IMR-90 (cell line): ENCODE results near the gene LARP4B. TPM values are rescaled to one million over a fixed set of nuclear protein-coding genes. Genes with fewer than 3 reads are reported as not detected.

Source experiments
- ATAC-seq: fragments of 200-7000 bp; cut with Tn5 transposase; 2 replicates; pipeline ENCODE4 v1.9.1; 2020; ENCODE audit warnings: low read depth, mild to moderate bottlenecking, moderate library complexity
- BruUV-seq: library from RNA; stranded (reverse); fragments of 400-500 nt; replicated peaks from 2 replicates; lab custom pipeline; 2021; lab: Mats Ljungman, UMichigan
- CTCF ChIA-PET: fragments of 300-600 bp; formaldehyde crosslinking; extraction: SDS; loops from one replicate; lab custom pipeline; 2021; ENCODE audit warnings: antibody characterized with exemption; lab: Yijun Ruan, JAX
- POLR2A ChIA-PET: fragments of 300-600 bp; sonication (Branson Sonifier 250); formaldehyde crosslinking; loops from one replicate; lab custom pipeline; 2022; ENCODE audit warnings: antibody characterized with exemption; ENCODE audit not compliant: unreplicated experiment; lab: Charles Lee
- DNase-seq: peaks from one replicate; pipeline ENCODE4 v3.0.0; 2013
- H2AFZ ChIP-seq: replicated peaks from 2 replicates; pipeline ENCODE3; 2013; ENCODE audit warnings: low read length, mild to moderate bottlenecking; ENCODE audit not compliant: poor library complexity
- H2AK5ac ChIP-seq: 2 replicates; pipeline ENCODE4 v1.6.1; 2013; ENCODE audit warnings: low read depth, low read length, inconsistent platforms
- H2AK9ac ChIP-seq: replicated peaks from 2 replicates; pipeline ENCODE3; 2013; ENCODE audit warnings: mild to moderate bottlenecking, low read depth, low read length, moderate library complexity; ENCODE audit not compliant: poor library complexity
- H2BK120ac ChIP-seq: 2 replicates; pipeline ENCODE4 v1.6.1; 2013; ENCODE audit warnings: low read depth, low read length, inconsistent platforms
- H2BK15ac ChIP-seq: 3 replicates; pipeline ENCODE4 v1.6.1; 2013; ENCODE audit warnings: low read depth, low read length, inconsistent platforms
- H2BK20ac ChIP-seq: 2 replicates; pipeline ENCODE4 v1.6.1; 2013; ENCODE audit warnings: low read depth, mild to moderate bottlenecking, inconsistent platforms, low read length, moderate library complexity
- H2BK5ac ChIP-seq: 2 replicates; pipeline ENCODE4 v1.6.1; 2013; ENCODE audit warnings: mild to moderate bottlenecking, low read depth, low read length, inconsistent platforms; ENCODE audit not compliant: poor library complexity, severe bottlenecking
- H3K14ac ChIP-seq: replicated peaks from 2 replicates; pipeline ENCODE4 v1.6.1; 2013; ENCODE audit warnings: low read depth, low read length, inconsistent platforms
- H3K18ac ChIP-seq: 2 replicates; pipeline ENCODE4 v1.6.1; 2013; ENCODE audit warnings: low read depth, low read length, control low read depth
- H3K23ac ChIP-seq: 2 replicates; pipeline ENCODE4 v1.6.1; 2013; ENCODE audit warnings: low read depth, low read length, inconsistent platforms
- H3K27ac ChIP-seq: 2 replicates; pipeline ENCODE4 v1.5.1; 2013; ENCODE audit warnings: mild to moderate bottlenecking, control low read depth, low read length; ENCODE audit not compliant: insufficient read depth
- H3K27me3 ChIP-seq: 2 replicates; pipeline ENCODE4 v1.6.1; 2013; ENCODE audit warnings: low read length; ENCODE audit not compliant: control insufficient read depth, insufficient read depth
- H3K36me3 ChIP-seq: 2 replicates; pipeline ENCODE4 v1.6.1; 2013; ENCODE audit warnings: low read length, mixed read lengths; ENCODE audit not compliant: control insufficient read depth, insufficient read depth
- H3K4ac ChIP-seq: 2 replicates; pipeline ENCODE4 v1.6.1; 2013; ENCODE audit warnings: low read depth, low read length, inconsistent platforms
- H3K4me1 ChIP-seq: 2 replicates; pipeline ENCODE4 v1.6.1; 2013; ENCODE audit warnings: low read length, mixed read lengths; ENCODE audit not compliant: control insufficient read depth, insufficient read depth
- H3K4me2 ChIP-seq: 2 replicates; pipeline ENCODE4 v1.6.1; 2013; ENCODE audit warnings: low read depth, mild to moderate bottlenecking, control low read depth, low read length, moderate library complexity
- H3K4me3 ChIP-seq: 2 replicates; pipeline ENCODE4 v1.5.1; 2013; ENCODE audit warnings: low read depth, mild to moderate bottlenecking, control low read depth, low read length, moderate library complexity; ENCODE audit not compliant: insufficient read depth
- H3K56ac ChIP-seq: 2 replicates; pipeline ENCODE4 v1.6.1; 2013; ENCODE audit warnings: low read length, inconsistent platforms; ENCODE audit not compliant: insufficient read depth; ENCODE audit errors: extremely low read depth
- H3K79me1 ChIP-seq, 2 experiments: 2 replicates each; pipeline ENCODE4 v1.6.1; 2013; ENCODE audit warnings: low read length in 2 of 2, inconsistent platforms in 1 of 2, low read depth in 1 of 2
- H3K9ac ChIP-seq: 2 replicates; pipeline ENCODE4 v1.6.1; 2013; ENCODE audit warnings: low read depth, low read length, control low read depth
- H3K9me1 ChIP-seq: 2 replicates; pipeline ENCODE4 v1.6.1; 2013; ENCODE audit warnings: low read length, inconsistent platforms; ENCODE audit not compliant: insufficient read depth
- H3K9me3 ChIP-seq: 2 replicates; pipeline ENCODE4 v1.6.1; 2013; ENCODE audit warnings: low read length; ENCODE audit not compliant: control insufficient read depth, insufficient read depth
- H4K20me1 ChIP-seq: 2 replicates; pipeline ENCODE4 v1.6.1; 2013; ENCODE audit warnings: low read length, inconsistent platforms; ENCODE audit not compliant: insufficient read depth
- H4K5ac ChIP-seq: 2 replicates; pipeline ENCODE4 v1.6.1; 2013; ENCODE audit warnings: mild to moderate bottlenecking, low read depth, low read length, control low read depth
- H4K8ac ChIP-seq, 2 experiments: 2 replicates each; pipeline ENCODE4 v1.6.1; 2013; ENCODE audit warnings: low read depth in 2 of 2, low read length in 2 of 2, control low read depth in 1 of 2, inconsistent platforms in 1 of 2
- H4K91ac ChIP-seq: 2 replicates; pipeline ENCODE4 v1.6.1; 2013; ENCODE audit warnings: low read depth, low read length, inconsistent platforms; ENCODE audit not compliant: insufficient read depth
- BHLHE40 ChIP-seq: fragments of 150-350 bp; IDR thresholded peaks from 2 replicates; pipeline ENCODE4 v1.6.1; 2016; ENCODE audit warnings: mild to moderate bottlenecking, low read depth, low read length
- CEBPB ChIP-seq: IDR thresholded peaks from 2 replicates; pipeline ENCODE4 v1.6.1; 2012; ENCODE audit warnings: low read depth, low read length, improper control_type of control experiment
- CHD1 ChIP-seq: IDR thresholded peaks from 2 replicates; pipeline ENCODE4 v1.6.1; 2012; ENCODE audit warnings: low read depth, low read length, improper control_type of control experiment
- CTCF ChIP-seq: conservative IDR thresholded peaks from 2 replicates; pipeline ENCODE4 v1.5.1; 2012; ENCODE audit warnings: mild to moderate bottlenecking, low read depth, low read length, improper control_type of control experiment
- ELK1 ChIP-seq: fragments of 150-350 bp; IDR thresholded peaks from 2 replicates; pipeline ENCODE4 v1.6.1; 2016; ENCODE audit warnings: low read depth, mild to moderate bottlenecking, low read length, moderate library complexity, borderline replicate concordance
- FOS ChIP-seq: fragments of 150-350 bp; IDR thresholded peaks from 2 replicates; pipeline ENCODE4 v1.6.1; 2016; ENCODE audit warnings: low read depth, low read length
- MAFK ChIP-seq: IDR thresholded peaks from 2 replicates; pipeline ENCODE4 v1.6.1; 2012; ENCODE audit warnings: low read depth, low read length, improper control_type of control experiment
- MAZ ChIP-seq: IDR thresholded peaks from 2 replicates; pipeline ENCODE4 v1.6.1; 2012; ENCODE audit warnings: low read depth, mild to moderate bottlenecking, low read length, improper control_type of control experiment, moderate library complexity, borderline replicate concordance
- MXI1 ChIP-seq: IDR thresholded peaks from 2 replicates; pipeline ENCODE4 v1.6.1; 2012; ENCODE audit warnings: low read depth, mild to moderate bottlenecking, low read length, moderate library complexity, borderline replicate concordance
- NFE2L2 ChIP-seq: fragments of 150-350 bp; IDR thresholded peaks from 2 replicates; pipeline ENCODE4 v1.6.1; 2016; ENCODE audit warnings: low read depth, mild to moderate bottlenecking, low read length
- POLR2A ChIP-seq: IDR thresholded peaks from 2 replicates; pipeline ENCODE4 v1.6.1; 2012; ENCODE audit warnings: mild to moderate bottlenecking, low read depth, low read length
- RAD21 ChIP-seq: IDR thresholded peaks from 2 replicates; pipeline ENCODE4 v1.6.1; 2012; ENCODE audit warnings: low read length, improper control_type of control experiment
- RCOR1 ChIP-seq: IDR thresholded peaks from 2 replicates; pipeline ENCODE4 v1.6.1; 2012; ENCODE audit warnings: mild to moderate bottlenecking, low read length, improper control_type of control experiment; ENCODE audit not compliant: insufficient replicate concordance
- RFX5 ChIP-seq: IDR thresholded peaks from 2 replicates; pipeline ENCODE4 v1.8.0; 2012; ENCODE audit warnings: low read depth, mild to moderate bottlenecking, low read length, moderate library complexity
- SMC3 ChIP-seq: fragments of 150-350 bp; IDR thresholded peaks from 2 replicates; pipeline ENCODE4 v1.6.1; 2016; ENCODE audit warnings: low read depth, mild to moderate bottlenecking, antibody characterized with exemption, low read length, moderate library complexity
- USF2 ChIP-seq: fragments of 150-350 bp; IDR thresholded peaks from 2 replicates; pipeline ENCODE4 v1.6.1; 2017; ENCODE audit warnings: mild to moderate bottlenecking, antibody characterized with exemption, low read length, low read depth
- WGBS, 2 experiments: methylation state at CpG; one replicate each; pipeline versions ENCODE4 v1.1.5 to v1.1.7; 2013; ENCODE audit warnings: missing lambda C conversion rate in 2 of 2; ENCODE audit not compliant: insufficient read length in 1 of 2; ENCODE audit errors: extremely low coverage in 2 of 2; 5-methylcytosine and 5-hydroxymethylcytosine counted together
- dilution Hi-C: fragments of 300-500 bp; cut with HindIII; formaldehyde crosslinking; loops from one replicate; pipeline ENCODE4 v1.14.3; 2018; ENCODE audit warnings: low sequenced_read_pairs; ENCODE audit not compliant: unreplicated experiment
- in situ Hi-C: fragments of 300-500 bp; cut with MboI; formaldehyde crosslinking; loops from 3 replicates; pipeline ENCODE4 v1.14.3; 2019; ENCODE audit warnings: low sequenced_read_pairs, inconsistent platforms, mixed read lengths
- intact Hi-C: fragments of 100-400 bp; cut with micrococcal nuclease; formaldehyde crosslinking; loops from 2 replicates; pipeline ENCODE4 v1.10.0; 2022
- polyA plus RNA-seq, 3 experiments: library from polyadenylated mRNA; depleted of rRNA; stranded (reverse); fragments of >200 nt; gene quantifications; 2 replicates each; pipeline ENCODE4 v1.2.3, GENCODE V29; 2012; ENCODE audit warnings: low replicate concordance in 1 of 3
- total RNA-seq: library from RNA; depleted of rRNA; stranded (reverse); fragments of >200 nt; gene quantifications from 2 replicates; pipeline ENCODE4 v1.2.3, GENCODE V29; 2012

Gene LARP4B
- total and polyA plus RNA-seq, 2 of the 4 experiments (the other 2 are of a cell fraction): 24.3 to 25.5 TPM

- Histone ChIP-seq H3K9ac (no peak overlapping the region), H3K4me2 (no peak overlapping the region), H3K4me3 (no peak overlapping the region), H3K9me1 (peaks cover 28% of the 10 kb centered on the region), H3K27me3 (no peaks in the 10 kb centered on the region), H2BK15ac (no peak overlapping the region), H3K18ac (no peak overlapping the region), H4K91ac (no peak overlapping the region), H3K56ac (no peak overlapping the region), H4K20me1 (peaks cover 56% of the 10 kb centered on the region), H2AFZ (no peak overlapping the region), H3K27ac (no peak overlapping the region), H3K23ac (no peak overlapping the region), H3K36me3 (peaks cover 30% of the 10 kb centered on the region), H3K79me1 (peaks cover 37 to 81% of the 10 kb centered on the region in 2 experiments), H3K14ac (no peak overlapping the region), H4K5ac (no peak overlapping the region), H3K9me3 (no peaks in the 10 kb centered on the region), H3K4me1 (peaks cover 2% of the 10 kb centered on the region; the same call in 1 of the 2 replicates), H2BK5ac (no peak overlapping the region), H3K4ac (no peak overlapping the region), H2BK20ac (no peak overlapping the region), H2AK9ac (no peak overlapping the region), H2BK120ac (no peak overlapping the region), H4K8ac (no peak overlapping the region), H2AK5ac (no peak overlapping the region)
- ATAC-seq (no peak), DNase-seq (no peak)
- dilution Hi-C loops: no loop called here
- ChIA-PET CTCF (no interaction called here), POLR2A (no interaction called here)
- no peak for TF ChIP-seq RCOR1
- no peak for TF ChIP-seq RAD21
- TF ChIP-seq RFX5: no peak
- no peak for TF ChIP-seq FOS
- no peak for TF ChIP-seq ELK1
- TF ChIP-seq MAZ: no peak
- TF ChIP-seq BHLHE40: no peak
- TF ChIP-seq CTCF: no peak
- no peak for TF ChIP-seq CHD1
- TF ChIP-seq POLR2A: no peak
- no peak for TF ChIP-seq USF2
- TF ChIP-seq CEBPB: no peak
- no peak for TF ChIP-seq MAFK
- no peak for TF ChIP-seq NFE2L2
- no peak for TF ChIP-seq MXI1
- TF ChIP-seq SMC3: no peak
- intact Hi-C loops: no loop called here
- in situ Hi-C loops: no loop called here
- BruUV-seq: no TSS peak
- WGBS, 2 experiments: no CpG with 5 or more reads among the region's 3 CpGs
These were observed 62.3 kb downstream of the LARP4B start for GRCh38 chr10:869171-869570.
